ENCODE data around the gene EP400.

Gene EP400

GRCh38 chr12:132012919-132013568 lies 63.3 kb downstream of the EP400 start:
- no peak overlapping the region for H3K4me3 ChIP-seq (replicated peaks in 1 of 2; ENCODE audit: low read depth in 2 of 2, low read length in 2 of 2)
- no peak for TF ChIP-seq CTCF (IDR thresholded peaks at IDR 0.05; ENCODE audit: low read depth, low read length)
- DNase-seq (ENCODE audit: low read depth in 2 of 2) = no peak

- no peak for DNase-seq (ENCODE audit: low read depth in 2 of 2)
- TF ChIP-seq CTCF (IDR thresholded peaks at IDR 0.05; ENCODE audit: low read depth, low read length) = no peak
These were observed 64.6 kb downstream of the EP400 start for GRCh38 chr12:132014092-132014914.

GRCh38 chr12:132014915-132015280 lies 65.2 kb downstream of the EP400 start:
- H3K4me3 ChIP-seq (replicated peaks in 1 of 2; ENCODE audit: low read depth in 2 of 2, low read length in 2 of 2) = no peak overlapping the region
- DNase-seq (ENCODE audit: low read depth in 2 of 2) = no peak
- TF ChIP-seq CTCF (IDR thresholded peaks at IDR 0.05; ENCODE audit: low read depth, low read length) = no peak

More at GRCh38 chr12:132014092-132014914, 64.6 kb downstream of the EP400 start:
- no peak overlapping the region for H3K4me3 ChIP-seq (replicated peaks in 1 of 2; ENCODE audit: low read depth in 2 of 2, low read length in 2 of 2)

GRCh38 chr12:132015686-132016430 lies 66.1 kb downstream of the EP400 start:
- no peak for DNase-seq (ENCODE audit: low read depth in 2 of 2)
- TF ChIP-seq CTCF (IDR thresholded peaks at IDR 0.05; ENCODE audit: low read depth, low read length) = no peak
- H3K4me3 ChIP-seq (replicated peaks in 1 of 2; ENCODE audit: low read depth in 2 of 2, low read length in 2 of 2) = no peak overlapping the region

GRCh38 chr12:132018193-132018916 lies 68.6 kb downstream of the EP400 start:
- peak in 1 of 2 donors; percentile 18 for DNase-seq (ENCODE audit: low read depth in 2 of 2)
- TF ChIP-seq CTCF (IDR thresholded peaks at IDR 0.05; ENCODE audit: low read depth, low read length) = no peak

GRCh38 chr12:132019891-132020290 lies 70.1 kb downstream of the EP400 start:
- DNase-seq (ENCODE audit: low read depth in 2 of 2) = no peak
- no peak overlapping the region for H3K4me3 ChIP-seq (replicated peaks in 1 of 2; ENCODE audit: low read depth in 2 of 2, low read length in 2 of 2)
- TF ChIP-seq CTCF (IDR thresholded peaks at IDR 0.05; ENCODE audit: low read depth, low read length) = no peak

More at GRCh38 chr12:132018193-132018916, 68.6 kb downstream of the EP400 start:
- no peak overlapping the region for H3K4me3 ChIP-seq (replicated peaks in 1 of 2; ENCODE audit: low read depth in 2 of 2, low read length in 2 of 2)
